Stomach (tissue), 19 donors: ENCODE data around the gene SDR9C7. TPM values are rescaled to one million over a fixed set of nuclear protein-coding genes. Genes with fewer than 3 reads are reported as not detected.
"Not testable (repeated sequence)": the region's sequence is repeated elsewhere in the genome, so short reads cannot be mapped to it uniquely, and the experiment has no call there.

Experiments used
- DNase-seq, 2 donors: peaks; one replicate each; pipeline versions ENCODE4 v3.0.0 to v3.0.0-alpha.2; 2013 to 2019
- H3K27ac ChIP-seq, 5 donors: fragments of 200-600 bp in 4 of 5; sonication (generic) in 4 of 5; one replicate each; pipeline ENCODE4 v1.5.1; 2013 to 2019; ENCODE audit warnings: mild to moderate bottlenecking in 1 of 5, moderate library complexity in 1 of 5
- H3K27me3 ChIP-seq, 3 donors: fragments of 200-600 bp; sonication (generic); one replicate each; pipeline ENCODE4 v1.5.1; 2017 to 2019; ENCODE audit warnings: mixed run types in 1 of 3
- H3K36me3 ChIP-seq, 4 donors: fragments of 200-600 bp; sonication (generic); 1 replicate in 3 of 4; 2 replicates in 1 of 4; pipeline ENCODE4 v1.5.1; 2016 to 2019
- H3K4me1 ChIP-seq, 4 donors: fragments of 200-600 bp; sonication (generic); one replicate each; pipeline ENCODE4 v1.5.1; 2016 to 2019
- H3K4me3 ChIP-seq, 4 donors: fragments of 200-600 bp; sonication (generic) in 3 of 4; one replicate each; pipeline ENCODE4 v1.5.1; 2016 to 2019; ENCODE audit warnings: mild to moderate bottlenecking in 1 of 4
- H3K9me3 ChIP-seq, 4 donors: fragments of 200-600 bp; sonication (generic); one replicate each; pipeline ENCODE4 v1.5.1; 2016 to 2019
- EP300 ChIP-seq: sonication (generic); formaldehyde crosslinking; IDR thresholded peaks from one replicate; pipeline ENCODE4 v1.6.1; 2017; ENCODE audit warnings: antibody characterized with exemption
- POLR2A ChIP-seq, 4 donors: fragments of 450-650 bp; IDR thresholded peaks; one replicate each; pipeline ENCODE4 v1.6.1; 2016; ENCODE audit warnings: antibody characterized with exemption in 4 of 4, control low read depth in 2 of 4, mild to moderate bottlenecking in 1 of 4, moderate library complexity in 1 of 4
- POLR2AphosphoS5 ChIP-seq, 3 donors: sonication (generic); formaldehyde crosslinking; IDR thresholded peaks; one replicate each; pipeline ENCODE4 v1.6.1; 2016; ENCODE audit warnings: antibody characterized with exemption in 3 of 3
- WGBS, 5 donors: extraction: QIAGEN DNeasy Blood & Tissue Kit in 3 of 5; methylation state at CpG; one replicate each; pipeline versions ENCODE4 v1.1.5 to v1.1.7; 2013 to 2018; 5-methylcytosine and 5-hydroxymethylcytosine counted together
- intact Hi-C: fragments of 100-400 bp; cut with DNase I; formaldehyde crosslinking; loops from one replicate; pipeline ENCODE4 v1.15.1; 2023; ENCODE audit warnings: low total_unique reads
- long read RNA-seq, 10 donors: transcript quantifications; one replicate each; lab custom pipeline, GENCODE V29; 2026
- polyA plus RNA-seq, 3 donors: library from polyadenylated mRNA; stranded (reverse); fragments of 200-250 nt; gene quantifications; one replicate each; pipeline ENCODE4 v1.2.3, GENCODE V29; 2013
- total RNA-seq, 5 donors: library from RNA; depleted of rRNA; stranded (reverse); fragments of >200 nt; gene quantifications; one replicate each; pipeline versions ENCODE4 v1.1.0 to v1.2.3, GENCODE V29; 2014 to 2016
- TF ChIP-seq, protein P1 (sequence below), 7 experiments: fragments of 450-650 bp in 4 of 7; fragments of 200-600 bp in 3 of 7; sonication (generic) in 3 of 7; IDR thresholded peaks; one replicate each; pipeline ENCODE4 v1.5.1; 2016 to 2019; ENCODE audit warnings: antibody characterized with exemption in 7 of 7, control low read depth in 2 of 7, mild to moderate bottlenecking in 1 of 7
- donor health status: healthy with polysubstance abuse.
- donor health status: Bipolar disorder and iron deficiency.
- donor health status: healthy.

The SDR9C7 gene
- total RNA-seq, result not detected
- polyA plus RNA-seq, result under 1 TPM in 1 of 3 donors, not detected in 2; 0.50 TPM
- long read RNA-seq, donor 1, result 0 reads
- long read RNA-seq, donor 2, result 0 reads
- long read RNA-seq, donor 3, result 0 reads
- long read RNA-seq, donor 4, result 0 reads
- long read RNA-seq, donor 5, result 0 reads
- long read RNA-seq, donor 6, result 0 reads
- long read RNA-seq, donor 7, result 0 reads
- long read RNA-seq, donor 8, result 0 reads
- long read RNA-seq, donor 9, result 0 reads
- long read RNA-seq, donor 10, result 0 reads

- Histone ChIP-seq H3K4me1 (peaks cover 0 to 15% (median 0%) of the 10 kb centered on the region in 4 donors), H3K36me3 (no peaks in the 10 kb centered on the region), H3K27ac (no peak within 1 kb of the TSS), H3K27me3 (no peaks in the 10 kb centered on the region), H3K4me3 (no peak within 1 kb of the TSS), H3K9me3 (no peaks in the 10 kb centered on the region)
- TF ChIP-seq, protein P1, sequence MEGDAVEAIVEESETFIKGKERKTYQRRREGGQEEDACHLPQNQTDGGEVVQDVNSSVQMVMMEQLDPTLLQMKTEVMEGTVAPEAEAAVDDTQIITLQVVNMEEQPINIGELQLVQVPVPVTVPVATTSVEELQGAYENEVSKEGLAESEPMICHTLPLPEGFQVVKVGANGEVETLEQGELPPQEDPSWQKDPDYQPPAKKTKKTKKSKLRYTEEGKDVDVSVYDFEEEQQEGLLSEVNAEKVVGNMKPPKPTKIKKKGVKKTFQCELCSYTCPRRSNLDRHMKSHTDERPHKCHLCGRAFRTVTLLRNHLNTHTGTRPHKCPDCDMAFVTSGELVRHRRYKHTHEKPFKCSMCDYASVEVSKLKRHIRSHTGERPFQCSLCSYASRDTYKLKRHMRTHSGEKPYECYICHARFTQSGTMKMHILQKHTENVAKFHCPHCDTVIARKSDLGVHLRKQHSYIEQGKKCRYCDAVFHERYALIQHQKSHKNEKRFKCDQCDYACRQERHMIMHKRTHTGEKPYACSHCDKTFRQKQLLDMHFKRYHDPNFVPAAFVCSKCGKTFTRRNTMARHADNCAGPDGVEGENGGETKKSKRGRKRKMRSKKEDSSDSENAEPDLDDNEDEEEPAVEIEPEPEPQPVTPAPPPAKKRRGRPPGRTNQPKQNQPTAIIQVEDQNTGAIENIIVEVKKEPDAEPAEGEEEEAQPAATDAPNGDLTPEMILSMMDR (IDR thresholded peaks at IDR 0.05), result no peak
- TF ChIP-seq POLR2AphosphoS5 (IDR thresholded peaks at IDR 0.05) (no peak), EP300 (no peak), POLR2A (IDR thresholded peaks at IDR 0.05) (no peak)
- intact Hi-C loops, result no loop called here
- DNase-seq, result no peak
- WGBS, 5 donors, result 90 to 92% (median 91%) methylated on average over 15 of the region's 15 CpGs
Measured at GRCh38 chr12:56933826-56934625, at the start of gene SDR9C7. Gene SDR9C7 (minus strand): TSS chr12:56934408. CDS start chr12:56934261, 147 bp downstream.

GRCh38 chr12:56983386-56983785 lies 49.2 kb upstream of the SDR9C7 start:
- H3K27ac ChIP-seq, result no peak overlapping the region
- no peaks in the 10 kb centered on the region for H3K36me3 ChIP-seq
- H3K4me3 ChIP-seq, result no peak overlapping the region
- H3K27me3 ChIP-seq, result no peaks in the 10 kb centered on the region
- TF ChIP-seq, protein P1 (IDR thresholded peaks at IDR 0.05), result no peak
- no peak for TF ChIP-seq POLR2A (IDR thresholded peaks at IDR 0.05)
- TF ChIP-seq EP300, result no peak
- TF ChIP-seq POLR2AphosphoS5 (IDR thresholded peaks at IDR 0.05), result no peak
- no peak for DNase-seq
- intact Hi-C loops, result no loop called here
- H3K9me3 ChIP-seq, result no peaks in the 10 kb centered on the region
- H3K4me1 ChIP-seq, result peaks cover 0 to 13% (median 10%) of the 10 kb centered on the region in 4 donors
- WGBS, 5 donors, result 71 to 96% (median 91%) methylated on average over 4 of the region's 4 CpGs

- WGBS, 5 donors, result 86 to 96% (median 90%) methylated on average over 2 to 3 of the region's 3 CpGs
- H3K4me3 ChIP-seq, DNase-seq, H3K36me3 ChIP-seq, intact Hi-C loops, H3K27ac ChIP-seq, H3K4me1 ChIP-seq, H3K9me3 ChIP-seq, H3K27me3 ChIP-seq: not testable (repeated sequence)
Measured at GRCh38 chr12:56982578-56983236, 48.5 kb upstream of the SDR9C7 start.

GRCh38 chr12:56980941-56981530 lies 46.8 kb upstream of the SDR9C7 start:
- Histone ChIP-seq H3K4me3 (no peak overlapping the region), H3K27me3 (no peaks in the 10 kb centered on the region), H3K4me1 (no peaks in the 10 kb centered on the region), H3K36me3 (no peaks in the 10 kb centered on the region), H3K9me3 (no peaks in the 10 kb centered on the region), H3K27ac (no peak overlapping the region)
- WGBS, 5 donors, result 94 to 99% (median 97%) methylated on average over 4 of the region's 4 CpGs
- TF ChIP-seq EP300 (no peak), POLR2AphosphoS5 (IDR thresholded peaks at IDR 0.05) (no peak), POLR2A (IDR thresholded peaks at IDR 0.05) (no peak)
- TF ChIP-seq, protein P1 (IDR thresholded peaks at IDR 0.05), result no peak
- DNase-seq, result no peak
- intact Hi-C loops, result no loop called here
